ENCODE data around the gene LRP10. TPM values are rescaled to one million over a fixed set of nuclear protein-coding genes. Genes with fewer than 3 reads are reported as not detected.

LRP10 gene
- total and polyA plus RNA-seq, 2 donors (not counting 1 experiment from before 2014, with no cell fraction given), result 99.7 to 120 TPM

DNA sequence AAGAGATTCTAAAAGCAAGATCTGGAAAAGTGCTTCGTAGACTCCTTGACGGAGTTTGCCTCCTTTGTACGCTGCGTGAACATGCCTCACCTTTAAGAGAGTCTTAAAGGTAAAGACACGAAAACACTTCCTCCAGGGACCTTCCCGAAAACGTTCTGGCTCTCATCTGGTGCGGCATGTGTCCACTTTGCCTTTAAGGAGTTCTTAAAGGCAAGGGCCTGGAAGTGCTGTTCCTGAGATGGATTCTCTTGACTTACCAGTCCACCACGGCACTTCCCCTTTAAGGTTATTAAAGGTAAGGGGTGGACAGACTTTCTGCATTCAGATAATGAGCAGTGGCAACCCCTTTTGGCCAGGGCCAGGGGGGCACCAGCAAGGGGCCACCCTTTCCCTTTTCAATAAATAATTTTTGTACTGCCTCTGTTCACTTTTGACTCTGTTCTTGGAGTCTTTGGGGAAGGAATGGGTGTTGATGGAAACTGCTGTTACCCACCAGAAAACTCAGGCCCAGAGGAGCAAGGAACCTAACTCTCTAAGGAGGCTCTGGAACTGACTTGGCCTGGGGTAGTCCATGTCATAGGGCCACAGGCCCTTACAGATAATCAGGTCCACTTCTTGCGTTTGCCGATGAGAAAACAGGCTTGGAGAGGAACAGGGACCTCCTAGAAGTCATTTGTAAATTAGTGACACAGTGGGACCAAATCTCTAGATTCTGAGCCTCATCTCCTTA is 15.9 kb downstream of the LRP10 start:
- ATAC-seq (ENCODE audit: low read depth), result peak; percentile 20
- H3K27ac Mint-ChIP-seq, result peak overlapping the region; percentile 99
- intact Hi-C loops (cut with micrococcal nuclease), result loop anchor here (1.0 to 5.0 kb wide), 4 partner anchors 32 to 415 kb away; partner anchors contain the start of genes DAD1, PPP1R3E and RBM23
- H3K79me2 ChIP-seq (ENCODE audit: control insufficient read depth, insufficient read depth, low read length), result peaks cover 16% of the 10 kb centered on the region
- H3K9me3 ChIP-seq (ENCODE audit: control extremely low read depth in 1 of 3, control insufficient read depth in 2 of 3, insufficient read depth in 1 of 3, low read length in 2 of 3), result no peaks in the 10 kb centered on the region
- H3K4me3 Mint-ChIP-seq, result peak overlapping the region; percentile 97
- H3K27me3 ChIP-seq (replicated peaks in 1 of 4; ENCODE audit: control extremely low read depth in 1 of 4, control insufficient read depth in 3 of 4, insufficient read depth in 4 of 4, low read length in 3 of 4), result no peaks in the 10 kb centered on the region
- DNase-seq, result peak; percentile 77
- POLR2A ChIA-PET, result interaction anchor here (0.7 to 5.3 kb wide), 13 partner anchors 10 to 331 kb away, joined by 3 to 61 read pairs (median 4); partner anchors contain the start of genes LRP10, OXA1L and RBM23
- H3K4me2 ChIP-seq (replicated peaks; ENCODE audit: low read depth, low read length, poor library complexity, severe bottlenecking), result peak overlapping the region; percentile 85
- H2AFZ ChIP-seq (ENCODE audit: insufficient read depth, low read depth, low read length, poor library complexity, severe bottlenecking), result peak overlapping the region; percentile 77
- 7% methylated on average over 4 of the region's 11 CpGs for WGBS (ENCODE audit: insufficient coverage)
- H3K4me1 ChIP-seq (ENCODE audit: control insufficient read depth in 2 of 2, insufficient read depth in 2 of 2, low read length in 2 of 2), result peaks cover 50 to 76% of the 10 kb centered on the region in 2 donors
- TF ChIP-seq EZH2 (IDR thresholded peaks at IDR 0.05; ENCODE audit: borderline replicate concordance, insufficient read depth, low read depth, low read length, poor library complexity, severe bottlenecking), result no peak
- TF ChIP-seq, protein P1, sequence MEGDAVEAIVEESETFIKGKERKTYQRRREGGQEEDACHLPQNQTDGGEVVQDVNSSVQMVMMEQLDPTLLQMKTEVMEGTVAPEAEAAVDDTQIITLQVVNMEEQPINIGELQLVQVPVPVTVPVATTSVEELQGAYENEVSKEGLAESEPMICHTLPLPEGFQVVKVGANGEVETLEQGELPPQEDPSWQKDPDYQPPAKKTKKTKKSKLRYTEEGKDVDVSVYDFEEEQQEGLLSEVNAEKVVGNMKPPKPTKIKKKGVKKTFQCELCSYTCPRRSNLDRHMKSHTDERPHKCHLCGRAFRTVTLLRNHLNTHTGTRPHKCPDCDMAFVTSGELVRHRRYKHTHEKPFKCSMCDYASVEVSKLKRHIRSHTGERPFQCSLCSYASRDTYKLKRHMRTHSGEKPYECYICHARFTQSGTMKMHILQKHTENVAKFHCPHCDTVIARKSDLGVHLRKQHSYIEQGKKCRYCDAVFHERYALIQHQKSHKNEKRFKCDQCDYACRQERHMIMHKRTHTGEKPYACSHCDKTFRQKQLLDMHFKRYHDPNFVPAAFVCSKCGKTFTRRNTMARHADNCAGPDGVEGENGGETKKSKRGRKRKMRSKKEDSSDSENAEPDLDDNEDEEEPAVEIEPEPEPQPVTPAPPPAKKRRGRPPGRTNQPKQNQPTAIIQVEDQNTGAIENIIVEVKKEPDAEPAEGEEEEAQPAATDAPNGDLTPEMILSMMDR (IDR thresholded peaks at IDR 0.05), result no peak
- CTCF ChIA-PET, result interaction anchor here (0.8 to 7.0 kb wide), 14 partner anchors 9 to 331 kb away, joined by 3 to 101 read pairs (median 8); partner anchors contain the start of genes LRP10 and RBM23
- H3K27me3 Mint-ChIP-seq, result no peaks in the 10 kb centered on the region
- peaks cover 66% of the 10 kb centered on the region for H3K4me1 Mint-ChIP-seq
- peak overlapping the region; percentile 85 to 94 for H3K27ac ChIP-seq (ENCODE audit: low read length in 2 of 2)
- no peaks in the 10 kb centered on the region for H3K9me3 Mint-ChIP-seq (ENCODE audit: insufficient read depth)
- H4K20me1 ChIP-seq (ENCODE audit: control insufficient read depth, insufficient read depth, low read length, poor library complexity, severe bottlenecking), result no peaks in the 10 kb centered on the region
- H3K4me3 ChIP-seq (ENCODE audit: control extremely low read depth in 1 of 5, extremely low read depth in 1 of 5, insufficient read depth in 1 of 5, low read depth in 2 of 5, low read length in 4 of 5), result peak overlapping the region; percentile 44 to 83 (median 67)
- no peaks in the 10 kb centered on the region for H3K36me3 ChIP-seq (replicated peaks in 1 of 2; ENCODE audit: control extremely low read depth in 1 of 2, control insufficient read depth in 1 of 2, extremely low read depth in 1 of 2, insufficient read depth in 2 of 2, low read length in 1 of 2)
- H3K9ac ChIP-seq (ENCODE audit: low read length), result peak overlapping the region; percentile 75
